SK-N-SH (cell line): Measurements from ENCODE around the gene SLC6A9.

Experiments
- EZH2phosphoT487 ChIP-seq: fragments of 200-600 bp; sonication (generic); IDR thresholded peaks from 2 replicates; pipeline ENCODE4 v1.6.1; 2017; ENCODE audit warnings: low read depth, mixed run types, mild to moderate bottlenecking, antibody characterized with exemption, moderate library complexity, borderline replicate concordance
- FOSL2 ChIP-seq: IDR thresholded peaks from 2 replicates; pipeline ENCODE4 v1.4.0; 2012; ENCODE audit warnings: low read depth, mild to moderate bottlenecking, moderate library complexity, borderline replicate concordance
- FOXJ3 ChIP-seq: sonication (generic); formaldehyde crosslinking; IDR thresholded peaks from 2 replicates; pipeline ENCODE4 v1.5.1; 2020; ENCODE audit warnings: mild to moderate bottlenecking, missing genetic modification reagents
- FOXM1 ChIP-seq: IDR thresholded peaks from 2 replicates; pipeline ENCODE4 v1.4.0; 2012; ENCODE audit warnings: low read depth, mild to moderate bottlenecking
- GABPA ChIP-seq: IDR thresholded peaks from 2 replicates; pipeline ENCODE4 v1.4.0; 2012; ENCODE audit warnings: low read depth, mild to moderate bottlenecking
- POLR2AphosphoS5 ChIP-seq: IDR thresholded peaks from 2 replicates; pipeline ENCODE4 v1.6.1; 2012; ENCODE audit warnings: low read depth, low read length
- TCF12 ChIP-seq: IDR thresholded peaks from 2 replicates; pipeline ENCODE4 v1.4.0; 2012
- TEAD4 ChIP-seq: IDR thresholded peaks from 2 replicates; pipeline ENCODE4 v1.4.0; 2012; ENCODE audit warnings: mild to moderate bottlenecking, borderline replicate concordance; ENCODE audit not compliant: insufficient read depth
- TF ChIP-seq, protein P1 (sequence below): fragments of 200-600 bp; sonication (generic); IDR thresholded peaks from 2 replicates; pipeline ENCODE4 v1.6.1; 2017; ENCODE audit warnings: antibody characterized with exemption, mild to moderate bottlenecking, moderate library complexity
- TF ChIP-seq, protein P2 (sequence below): fragments of 150-350 bp; IDR thresholded peaks from 2 replicates; pipeline ENCODE4 v1.6.1; 2016; ENCODE audit warnings: mild to moderate bottlenecking, low read depth, low read length

DNA sequence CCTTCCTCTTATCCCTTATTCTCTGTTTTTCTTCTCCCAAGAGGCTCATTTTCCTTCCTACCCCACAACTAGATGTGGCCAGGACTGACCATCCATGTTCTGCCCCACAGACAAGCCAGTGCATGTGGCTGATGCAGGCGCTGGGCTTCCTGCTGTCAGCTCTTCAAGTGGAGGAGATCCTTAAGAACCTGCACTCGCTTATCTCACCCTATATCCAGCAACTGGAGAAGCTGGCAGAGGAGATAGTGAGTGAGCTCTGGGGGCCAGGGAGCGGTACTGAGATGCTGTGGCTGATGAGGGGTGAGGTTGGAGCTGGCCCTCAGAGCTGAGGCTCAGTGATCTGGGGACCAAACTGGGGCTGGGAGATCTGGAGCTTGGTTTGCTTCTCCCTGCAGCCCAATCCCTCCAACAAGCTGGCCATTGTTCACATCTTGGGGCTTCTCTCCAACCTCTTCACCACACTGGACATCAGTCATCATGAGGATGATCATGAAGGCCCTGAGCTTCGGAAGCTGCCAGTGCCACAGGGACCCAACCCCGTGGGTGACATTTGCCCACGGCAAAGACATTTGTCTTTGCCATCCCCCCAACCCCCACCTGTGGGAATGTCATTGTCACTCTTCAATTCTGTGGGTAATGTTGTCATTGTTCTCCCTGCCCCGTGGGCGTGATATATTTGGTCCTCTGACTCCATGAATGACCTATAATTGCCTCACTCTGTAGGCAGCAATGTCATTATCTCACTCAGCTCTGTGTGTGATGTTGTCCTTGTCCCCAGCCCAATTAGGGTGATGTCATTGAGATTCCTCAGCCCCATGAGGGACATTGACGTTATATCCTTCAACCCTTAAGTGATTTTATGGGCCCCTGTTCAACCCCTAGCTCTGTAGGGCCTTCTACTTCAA, 72.7 kb downstream of the SLC6A9 start:
- TF ChIP-seq FOXM1, result no peak
- TF ChIP-seq GABPA, result no peak
- no peak for TF ChIP-seq EZH2phosphoT487
- TF ChIP-seq, protein P1, sequence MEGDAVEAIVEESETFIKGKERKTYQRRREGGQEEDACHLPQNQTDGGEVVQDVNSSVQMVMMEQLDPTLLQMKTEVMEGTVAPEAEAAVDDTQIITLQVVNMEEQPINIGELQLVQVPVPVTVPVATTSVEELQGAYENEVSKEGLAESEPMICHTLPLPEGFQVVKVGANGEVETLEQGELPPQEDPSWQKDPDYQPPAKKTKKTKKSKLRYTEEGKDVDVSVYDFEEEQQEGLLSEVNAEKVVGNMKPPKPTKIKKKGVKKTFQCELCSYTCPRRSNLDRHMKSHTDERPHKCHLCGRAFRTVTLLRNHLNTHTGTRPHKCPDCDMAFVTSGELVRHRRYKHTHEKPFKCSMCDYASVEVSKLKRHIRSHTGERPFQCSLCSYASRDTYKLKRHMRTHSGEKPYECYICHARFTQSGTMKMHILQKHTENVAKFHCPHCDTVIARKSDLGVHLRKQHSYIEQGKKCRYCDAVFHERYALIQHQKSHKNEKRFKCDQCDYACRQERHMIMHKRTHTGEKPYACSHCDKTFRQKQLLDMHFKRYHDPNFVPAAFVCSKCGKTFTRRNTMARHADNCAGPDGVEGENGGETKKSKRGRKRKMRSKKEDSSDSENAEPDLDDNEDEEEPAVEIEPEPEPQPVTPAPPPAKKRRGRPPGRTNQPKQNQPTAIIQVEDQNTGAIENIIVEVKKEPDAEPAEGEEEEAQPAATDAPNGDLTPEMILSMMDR, result no peak
- TF ChIP-seq POLR2AphosphoS5, result no peak
- no peak for TF ChIP-seq FOXJ3 (CRISPR knock-in tag)
- TF ChIP-seq, protein P2, sequence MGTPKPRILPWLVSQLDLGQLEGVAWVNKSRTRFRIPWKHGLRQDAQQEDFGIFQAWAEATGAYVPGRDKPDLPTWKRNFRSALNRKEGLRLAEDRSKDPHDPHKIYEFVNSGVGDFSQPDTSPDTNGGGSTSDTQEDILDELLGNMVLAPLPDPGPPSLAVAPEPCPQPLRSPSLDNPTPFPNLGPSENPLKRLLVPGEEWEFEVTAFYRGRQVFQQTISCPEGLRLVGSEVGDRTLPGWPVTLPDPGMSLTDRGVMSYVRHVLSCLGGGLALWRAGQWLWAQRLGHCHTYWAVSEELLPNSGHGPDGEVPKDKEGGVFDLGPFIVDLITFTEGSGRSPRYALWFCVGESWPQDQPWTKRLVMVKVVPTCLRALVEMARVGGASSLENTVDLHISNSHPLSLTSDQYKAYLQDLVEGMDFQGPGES, result no peak
- no peak for TF ChIP-seq FOSL2
- TF ChIP-seq TCF12, result no peak
- TF ChIP-seq TEAD4, result no peak
